ENCODE data around the gene GABRP. TPM values are rescaled to one million over a fixed set of nuclear protein-coding genes. Genes with fewer than 3 reads are reported as not detected.

Gene GABRP
- total RNA-seq, 4 donors from 2014 or later, result 0.21 to 1.7 (median 0.64) TPM

DNA sequence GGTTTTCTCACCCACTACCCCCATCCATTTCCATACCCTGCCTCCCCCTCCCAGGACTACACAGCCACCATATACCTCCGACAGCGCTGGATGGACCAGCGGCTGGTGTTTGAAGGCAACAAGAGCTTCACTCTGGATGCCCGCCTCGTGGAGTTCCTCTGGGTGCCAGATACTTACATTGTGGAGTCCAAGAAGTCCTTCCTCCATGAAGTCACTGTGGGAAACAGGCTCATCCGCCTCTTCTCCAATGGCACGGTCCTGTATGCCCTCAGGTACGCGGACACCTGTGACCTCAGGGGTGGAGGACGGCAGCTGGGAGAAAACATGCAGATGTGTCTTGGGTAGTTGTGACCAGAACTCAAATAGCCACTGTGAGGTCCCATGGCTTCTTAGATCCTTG is 11.6 kb downstream of the GABRP start:
- Histone ChIP-seq H3K36me3 (no peaks in the 10 kb centered on the region), H3K27ac (no peak overlapping the region), H3K9me3 (no peaks in the 10 kb centered on the region), H3K27me3 (no peaks in the 10 kb centered on the region), H3K4me1 (no peaks in the 10 kb centered on the region), H3K4me3 (no peak overlapping the region)
- no peak for TF ChIP-seq EP300 (IDR thresholded peaks at IDR 0.05)
- TF ChIP-seq, protein P1, sequence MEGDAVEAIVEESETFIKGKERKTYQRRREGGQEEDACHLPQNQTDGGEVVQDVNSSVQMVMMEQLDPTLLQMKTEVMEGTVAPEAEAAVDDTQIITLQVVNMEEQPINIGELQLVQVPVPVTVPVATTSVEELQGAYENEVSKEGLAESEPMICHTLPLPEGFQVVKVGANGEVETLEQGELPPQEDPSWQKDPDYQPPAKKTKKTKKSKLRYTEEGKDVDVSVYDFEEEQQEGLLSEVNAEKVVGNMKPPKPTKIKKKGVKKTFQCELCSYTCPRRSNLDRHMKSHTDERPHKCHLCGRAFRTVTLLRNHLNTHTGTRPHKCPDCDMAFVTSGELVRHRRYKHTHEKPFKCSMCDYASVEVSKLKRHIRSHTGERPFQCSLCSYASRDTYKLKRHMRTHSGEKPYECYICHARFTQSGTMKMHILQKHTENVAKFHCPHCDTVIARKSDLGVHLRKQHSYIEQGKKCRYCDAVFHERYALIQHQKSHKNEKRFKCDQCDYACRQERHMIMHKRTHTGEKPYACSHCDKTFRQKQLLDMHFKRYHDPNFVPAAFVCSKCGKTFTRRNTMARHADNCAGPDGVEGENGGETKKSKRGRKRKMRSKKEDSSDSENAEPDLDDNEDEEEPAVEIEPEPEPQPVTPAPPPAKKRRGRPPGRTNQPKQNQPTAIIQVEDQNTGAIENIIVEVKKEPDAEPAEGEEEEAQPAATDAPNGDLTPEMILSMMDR (IDR thresholded peaks at IDR 0.05), result no peak
- no peak for TF ChIP-seq POLR2A (IDR thresholded peaks at IDR 0.05)
- DNase-seq (ENCODE audit: low spot score in 2 of 2), result no peak
- WGBS, 2 donors, result 94 to 97% methylated on average over 10 of the region's 10 CpGs

- TF ChIP-seq, protein P1 (IDR thresholded peaks at IDR 0.05), result no peak
- TF ChIP-seq EP300 (IDR thresholded peaks at IDR 0.05) (no peak), POLR2A (IDR thresholded peaks at IDR 0.05) (no peak)
- DNase-seq (ENCODE audit: low spot score in 2 of 2), result no peak
- Histone ChIP-seq H3K4me3 (no peak overlapping the region), H3K27ac (no peak overlapping the region), H3K4me1 (no peaks in the 10 kb centered on the region), H3K27me3 (no peaks in the 10 kb centered on the region), H3K9me3 (no peaks in the 10 kb centered on the region), H3K36me3 (no peaks in the 10 kb centered on the region)
- 93 to 95% methylated on average over 7 of the region's 7 CpGs for WGBS, 2 donors
These were observed 22.1 kb downstream of the GABRP start for GRCh38 chr5:170805666-170806065.

DNA sequence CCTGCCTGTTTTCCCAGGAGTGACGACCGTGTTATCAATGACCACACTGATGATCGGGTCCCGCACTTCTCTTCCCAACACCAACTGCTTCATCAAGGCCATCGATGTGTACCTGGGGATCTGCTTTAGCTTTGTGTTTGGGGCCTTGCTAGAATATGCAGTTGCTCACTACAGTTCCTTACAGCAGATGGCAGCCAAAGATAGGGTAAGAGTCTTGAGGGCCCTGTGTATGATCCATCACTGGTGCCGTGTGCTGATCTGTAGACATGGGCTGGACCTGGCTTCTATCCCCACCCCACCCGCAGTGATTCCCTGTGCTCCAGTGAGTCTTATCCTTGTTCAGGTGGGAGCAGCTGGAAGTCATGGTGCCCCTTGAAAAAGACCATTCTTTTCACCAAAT is 26.0 kb downstream of the GABRP start:
- Histone ChIP-seq H3K4me3 (no peak overlapping the region), H3K27ac (no peak overlapping the region), H3K36me3 (no peaks in the 10 kb centered on the region), H3K27me3 (no peaks in the 10 kb centered on the region), H3K9me3 (no peaks in the 10 kb centered on the region), H3K4me1 (no peaks in the 10 kb centered on the region)
- DNase-seq (ENCODE audit: low spot score in 2 of 2), result no peak
- WGBS, 2 donors, result 76 to 77% methylated on average over 7 of the region's 7 CpGs
- no peak for TF ChIP-seq EP300 (IDR thresholded peaks at IDR 0.05)

DNA sequence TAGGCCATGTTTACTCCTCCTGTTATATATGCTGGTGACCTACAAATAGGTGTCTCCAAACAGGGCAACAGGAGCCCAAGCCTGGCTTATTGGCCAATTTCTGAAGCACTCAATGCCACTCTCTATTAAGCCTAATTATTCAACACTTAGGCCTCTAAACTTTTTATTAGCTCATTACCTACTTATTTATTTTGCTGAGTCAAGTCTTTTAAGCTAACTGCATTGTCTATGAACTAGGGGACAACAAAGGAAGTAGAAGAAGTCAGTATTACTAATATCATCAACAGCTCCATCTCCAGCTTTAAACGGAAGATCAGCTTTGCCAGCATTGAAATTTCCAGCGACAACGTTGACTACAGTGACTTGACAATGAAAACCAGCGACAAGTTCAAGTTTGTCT is 28.2 kb downstream of the GABRP start:
- WGBS, 2 donors, result 91 to 98% methylated on average over 4 of the region's 4 CpGs
- Histone ChIP-seq H3K27ac (no peak overlapping the region), H3K4me3 (no peak overlapping the region), H3K27me3 (no peaks in the 10 kb centered on the region), H3K36me3 (no peaks in the 10 kb centered on the region), H3K4me1 (no peaks in the 10 kb centered on the region), H3K9me3 (no peaks in the 10 kb centered on the region)
- no peak for DNase-seq (ENCODE audit: low spot score in 2 of 2)
- TF ChIP-seq, protein P1 (IDR thresholded peaks at IDR 0.05), result no peak
- no peak for TF ChIP-seq POLR2A (IDR thresholded peaks at IDR 0.05)
- no peak for TF ChIP-seq EP300 (IDR thresholded peaks at IDR 0.05)

GRCh38 chr5:170813231-170813630 is 29.7 kb downstream of the GABRP start:
- no peak for DNase-seq (ENCODE audit: low spot score in 2 of 2)
- 91 to 93% methylated on average over 5 of the region's 5 CpGs for WGBS, 2 donors
- TF ChIP-seq POLR2A (IDR thresholded peaks at IDR 0.05), result no peak

GRCh38 chr5:170817195-170817594 is 33.7 kb downstream of the GABRP start:
- no peak for DNase-seq (ENCODE audit: low spot score in 2 of 2)
- WGBS, 2 donors, result 76 to 84% methylated on average over 3 of the region's 3 CpGs
- Histone ChIP-seq H3K4me1 (no peaks in the 10 kb centered on the region), H3K36me3 (no peaks in the 10 kb centered on the region), H3K27ac (no peak overlapping the region), H3K27me3 (no peaks in the 10 kb centered on the region), H3K9me3 (no peaks in the 10 kb centered on the region), H3K4me3 (no peak overlapping the region)
- TF ChIP-seq EP300 (IDR thresholded peaks at IDR 0.05) (no peak), POLR2A (IDR thresholded peaks at IDR 0.05) (no peak)
- TF ChIP-seq, protein P1 (IDR thresholded peaks at IDR 0.05), result no peak

More at GRCh38 chr5:170813231-170813630, 29.7 kb downstream of the GABRP start:
- Histone ChIP-seq H3K9me3 (no peaks in the 10 kb centered on the region), H3K27ac (no peak overlapping the region), H3K4me3 (no peak overlapping the region), H3K36me3 (no peaks in the 10 kb centered on the region), H3K4me1 (no peaks in the 10 kb centered on the region), H3K27me3 (no peaks in the 10 kb centered on the region)
